H1 (cell line): Measurements from ENCODE around the gene CCDC88C. TPM values are rescaled to one million over a fixed set of nuclear protein-coding genes. Genes with fewer than 3 reads are reported as not detected.

ENCODE experiments used
- ATF2 ChIP-seq: IDR thresholded peaks from 2 replicates; pipeline ENCODE4 v1.6.1; 2012; ENCODE audit warnings: low read length, inconsistent platforms
- EZH2 ChIP-seq: fragments of 200-600 bp; sonication (generic); IDR thresholded peaks from 2 replicates; pipeline ENCODE4 v1.7.1; 2012; ENCODE audit warnings: low read depth, mild to moderate bottlenecking, moderate library complexity, low read length, inconsistent platforms; ENCODE audit not compliant: severe bottlenecking
- HDAC2 ChIP-seq, 2 experiments: fragments of 300-600 bp in 1 of 2; sonication (generic) in 1 of 2; IDR thresholded peaks; 2 replicates each; pipeline ENCODE4 v1.6.1; 2011 to 2012; ENCODE audit warnings: low read depth in 2 of 2, low read length in 2 of 2, mild to moderate bottlenecking in 2 of 2, moderate library complexity in 2 of 2, borderline replicate concordance in 1 of 2, inconsistent platforms in 1 of 2
- MAFK ChIP-seq: IDR thresholded peaks from 2 replicates; pipeline ENCODE4 v1.6.1; 2012; ENCODE audit warnings: low read depth, mild to moderate bottlenecking, improper control_type of control experiment, low read length
- NANOG ChIP-seq: IDR thresholded peaks from 2 replicates; pipeline ENCODE4 v1.6.1; 2011; ENCODE audit warnings: low read length, low read depth, mild to moderate bottlenecking, inconsistent platforms; ENCODE audit not compliant: insufficient read depth, poor library complexity, severe bottlenecking
- polyA plus RNA-seq, 7 experiments: library from polyadenylated mRNA; depleted of rRNA in 3 of 7; stranded (reverse) in 5 of 7; unstranded in 2 of 7; fragments of >200 nt in 5 of 7; fragments of 200-250 nt in 2 of 7; gene quantifications; 1 replicate in 5 of 7; 2 replicates in 1 of 7; 4 replicates in 1 of 7; pipeline versions ENCODE4 v1.2.1 to v1.2.3, GENCODE V29; 2011 to 2013; ENCODE audit warnings: missing spikeins in 2 of 7, mixed read lengths in 2 of 7
- total RNA-seq: library from RNA; stranded (reverse); fragmentation: NEBNext Ultra II Directional; extraction: Animal tissue kit (Norgen Biotek cat#: 25700); gene quantifications from 2 replicates; pipeline ENCODE4 v1.2.1, GENCODE V29; 2021
- TF ChIP-seq, protein P1 (sequence below): fragments of 300-600 bp; sonication (generic); IDR thresholded peaks from 2 replicates; pipeline ENCODE4 v1.7.1; 2012; ENCODE audit warnings: low read length, moderate library complexity, mild to moderate bottlenecking, inconsistent platforms; ENCODE audit not compliant: insufficient replicate concordance

Gene CCDC88C
- total and polyA plus RNA-seq, 2 of the 8 experiments (the other 6 are each of a cell fraction or from before 2014, with no cell fraction given): 10.3 to 57.7 TPM

DNA sequence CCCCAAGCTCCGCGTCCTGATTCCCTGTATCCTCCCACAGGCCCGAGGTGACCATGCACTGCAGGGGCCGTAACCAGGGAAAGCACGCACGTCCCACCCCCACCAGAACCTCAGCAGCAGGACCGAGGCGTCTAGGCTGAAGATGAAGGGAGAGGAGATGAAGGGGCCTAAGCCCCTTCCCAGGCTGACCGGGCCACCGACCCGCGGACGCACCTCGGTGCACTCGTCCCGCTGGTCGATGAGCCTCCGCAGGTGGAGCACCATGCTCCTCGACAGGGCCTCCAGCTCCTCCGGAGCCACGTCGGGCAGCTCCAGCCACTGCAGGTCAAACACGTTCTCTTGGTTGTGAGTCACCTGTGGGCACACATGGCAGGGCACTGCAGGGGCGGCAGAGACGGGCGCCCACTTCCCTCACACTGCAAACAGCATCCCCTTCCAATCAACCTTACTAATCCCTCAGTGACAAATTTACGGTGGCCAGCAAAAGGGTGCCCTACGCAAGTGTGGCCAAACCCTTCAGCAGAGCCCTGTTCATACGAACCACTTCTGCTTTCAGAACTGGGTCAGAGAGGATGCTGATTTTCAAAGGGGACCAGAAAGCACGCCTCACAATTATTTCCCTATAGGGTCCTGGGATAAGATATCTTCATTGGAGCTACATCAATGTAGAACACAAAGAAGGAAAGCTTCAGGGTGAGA is 77.8 kb downstream of the CCDC88C start (continued):
- no peak for TF ChIP-seq ATF2
- no peak for TF ChIP-seq NANOG
- no peak for TF ChIP-seq MAFK
- TF ChIP-seq, protein P1, sequence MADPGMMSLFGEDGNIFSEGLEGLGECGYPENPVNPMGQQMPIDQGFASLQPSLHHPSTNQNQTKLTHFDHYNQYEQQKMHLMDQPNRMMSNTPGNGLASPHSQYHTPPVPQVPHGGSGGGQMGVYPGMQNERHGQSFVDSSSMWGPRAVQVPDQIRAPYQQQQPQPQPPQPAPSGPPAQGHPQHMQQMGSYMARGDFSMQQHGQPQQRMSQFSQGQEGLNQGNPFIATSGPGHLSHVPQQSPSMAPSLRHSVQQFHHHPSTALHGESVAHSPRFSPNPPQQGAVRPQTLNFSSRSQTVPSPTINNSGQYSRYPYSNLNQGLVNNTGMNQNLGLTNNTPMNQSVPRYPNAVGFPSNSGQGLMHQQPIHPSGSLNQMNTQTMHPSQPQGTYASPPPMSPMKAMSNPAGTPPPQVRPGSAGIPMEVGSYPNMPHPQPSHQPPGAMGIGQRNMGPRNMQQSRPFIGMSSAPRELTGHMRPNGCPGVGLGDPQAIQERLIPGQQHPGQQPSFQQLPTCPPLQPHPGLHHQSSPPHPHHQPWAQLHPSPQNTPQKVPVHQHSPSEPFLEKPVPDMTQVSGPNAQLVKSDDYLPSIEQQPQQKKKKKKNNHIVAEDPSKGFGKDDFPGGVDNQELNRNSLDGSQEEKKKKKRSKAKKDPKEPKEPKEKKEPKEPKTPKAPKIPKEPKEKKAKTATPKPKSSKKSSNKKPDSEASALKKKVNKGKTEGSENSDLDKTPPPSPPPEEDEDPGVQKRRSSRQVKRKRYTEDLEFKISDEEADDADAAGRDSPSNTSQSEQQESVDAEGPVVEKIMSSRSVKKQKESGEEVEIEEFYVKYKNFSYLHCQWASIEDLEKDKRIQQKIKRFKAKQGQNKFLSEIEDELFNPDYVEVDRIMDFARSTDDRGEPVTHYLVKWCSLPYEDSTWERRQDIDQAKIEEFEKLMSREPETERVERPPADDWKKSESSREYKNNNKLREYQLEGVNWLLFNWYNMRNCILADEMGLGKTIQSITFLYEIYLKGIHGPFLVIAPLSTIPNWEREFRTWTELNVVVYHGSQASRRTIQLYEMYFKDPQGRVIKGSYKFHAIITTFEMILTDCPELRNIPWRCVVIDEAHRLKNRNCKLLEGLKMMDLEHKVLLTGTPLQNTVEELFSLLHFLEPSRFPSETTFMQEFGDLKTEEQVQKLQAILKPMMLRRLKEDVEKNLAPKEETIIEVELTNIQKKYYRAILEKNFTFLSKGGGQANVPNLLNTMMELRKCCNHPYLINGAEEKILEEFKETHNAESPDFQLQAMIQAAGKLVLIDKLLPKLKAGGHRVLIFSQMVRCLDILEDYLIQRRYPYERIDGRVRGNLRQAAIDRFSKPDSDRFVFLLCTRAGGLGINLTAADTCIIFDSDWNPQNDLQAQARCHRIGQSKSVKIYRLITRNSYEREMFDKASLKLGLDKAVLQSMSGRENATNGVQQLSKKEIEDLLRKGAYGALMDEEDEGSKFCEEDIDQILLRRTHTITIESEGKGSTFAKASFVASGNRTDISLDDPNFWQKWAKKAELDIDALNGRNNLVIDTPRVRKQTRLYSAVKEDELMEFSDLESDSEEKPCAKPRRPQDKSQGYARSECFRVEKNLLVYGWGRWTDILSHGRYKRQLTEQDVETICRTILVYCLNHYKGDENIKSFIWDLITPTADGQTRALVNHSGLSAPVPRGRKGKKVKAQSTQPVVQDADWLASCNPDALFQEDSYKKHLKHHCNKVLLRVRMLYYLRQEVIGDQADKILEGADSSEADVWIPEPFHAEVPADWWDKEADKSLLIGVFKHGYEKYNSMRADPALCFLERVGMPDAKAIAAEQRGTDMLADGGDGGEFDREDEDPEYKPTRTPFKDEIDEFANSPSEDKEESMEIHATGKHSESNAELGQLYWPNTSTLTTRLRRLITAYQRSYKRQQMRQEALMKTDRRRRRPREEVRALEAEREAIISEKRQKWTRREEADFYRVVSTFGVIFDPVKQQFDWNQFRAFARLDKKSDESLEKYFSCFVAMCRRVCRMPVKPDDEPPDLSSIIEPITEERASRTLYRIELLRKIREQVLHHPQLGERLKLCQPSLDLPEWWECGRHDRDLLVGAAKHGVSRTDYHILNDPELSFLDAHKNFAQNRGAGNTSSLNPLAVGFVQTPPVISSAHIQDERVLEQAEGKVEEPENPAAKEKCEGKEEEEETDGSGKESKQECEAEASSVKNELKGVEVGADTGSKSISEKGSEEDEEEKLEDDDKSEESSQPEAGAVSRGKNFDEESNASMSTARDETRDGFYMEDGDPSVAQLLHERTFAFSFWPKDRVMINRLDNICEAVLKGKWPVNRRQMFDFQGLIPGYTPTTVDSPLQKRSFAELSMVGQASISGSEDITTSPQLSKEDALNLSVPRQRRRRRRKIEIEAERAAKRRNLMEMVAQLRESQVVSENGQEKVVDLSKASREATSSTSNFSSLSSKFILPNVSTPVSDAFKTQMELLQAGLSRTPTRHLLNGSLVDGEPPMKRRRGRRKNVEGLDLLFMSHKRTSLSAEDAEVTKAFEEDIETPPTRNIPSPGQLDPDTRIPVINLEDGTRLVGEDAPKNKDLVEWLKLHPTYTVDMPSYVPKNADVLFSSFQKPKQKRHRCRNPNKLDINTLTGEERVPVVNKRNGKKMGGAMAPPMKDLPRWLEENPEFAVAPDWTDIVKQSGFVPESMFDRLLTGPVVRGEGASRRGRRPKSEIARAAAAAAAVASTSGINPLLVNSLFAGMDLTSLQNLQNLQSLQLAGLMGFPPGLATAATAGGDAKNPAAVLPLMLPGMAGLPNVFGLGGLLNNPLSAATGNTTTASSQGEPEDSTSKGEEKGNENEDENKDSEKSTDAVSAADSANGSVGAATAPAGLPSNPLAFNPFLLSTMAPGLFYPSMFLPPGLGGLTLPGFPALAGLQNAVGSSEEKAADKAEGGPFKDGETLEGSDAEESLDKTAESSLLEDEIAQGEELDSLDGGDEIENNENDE: no peak
- TF ChIP-seq HDAC2 (IDR thresholded peaks at IDR 0.05; ENCODE audit: borderline replicate concordance in 1 of 2, low read depth in 2 of 2, low read length in 2 of 2): no peak
- no peak for TF ChIP-seq EZH2
- TF ChIP-seq, all 59 proteins: peak for 0
